ENCODE measurements around the gene IFITM1.
"Not testable (repeated sequence)": the region's sequence is repeated elsewhere in the genome, so short reads cannot be mapped to it uniquely, and the experiment has no call there.

The IFITM1 gene

GRCh38 chr11:326842-327580 lies 13.2 kb downstream of the IFITM1 start:
- peak; percentile 47 for DNase-seq

GRCh38 chr11:327581-327923 lies 13.7 kb downstream of the IFITM1 start:
- DNase-seq, result no peak

- DNase-seq, result no peak
Observed at GRCh38 chr11:328012-328411, 14.2 kb downstream of the IFITM1 start.

- DNase-seq, result not testable (repeated sequence)
Observed at GRCh38 chr11:328516-329100, 14.8 kb downstream of the IFITM1 start.

GRCh38 chr11:329886-330253 lies 16.0 kb downstream of the IFITM1 start:
- no peak for DNase-seq

GRCh38 chr11:330307-330693 lies 16.5 kb downstream of the IFITM1 start:
- DNase-seq, result no peak

GRCh38 chr11:330694-331357 lies 17.0 kb downstream of the IFITM1 start:
- no peak for DNase-seq

- DNase-seq, result no peak
Observed at GRCh38 chr11:331358-332060, 17.7 kb downstream of the IFITM1 start.

- DNase-seq, result no peak
Observed at GRCh38 chr11:332651-333480, 19.0 kb downstream of the IFITM1 start.

- DNase-seq, result not testable (repeated sequence)
Observed at GRCh38 chr11:333616-334263, 19.9 kb downstream of the IFITM1 start.

GRCh38 chr11:334264-334994 lies 20.6 kb downstream of the IFITM1 start:
- peak; percentile 54 for DNase-seq

GRCh38 chr11:335779-336658 lies 22.2 kb downstream of the IFITM1 start:
- peak; percentile 78 for DNase-seq

- DNase-seq, result no peak
Observed at GRCh38 chr11:336659-337198, 22.9 kb downstream of the IFITM1 start.

GRCh38 chr11:337711-338110 lies 23.9 kb downstream of the IFITM1 start:
- DNase-seq, result no peak

- DNase-seq, result no peak
Observed at GRCh38 chr11:339963-340362, 26.1 kb downstream of the IFITM1 start.

- DNase-seq, result no peak
Observed at GRCh38 chr11:340539-341512, 27.0 kb downstream of the IFITM1 start.

GRCh38 chr11:342328-342727 lies 28.5 kb downstream of the IFITM1 start:
- DNase-seq, result no peak

- no peak for DNase-seq
Observed at GRCh38 chr11:344836-345578, 31.2 kb downstream of the IFITM1 start.
